Nephron progenitor cell (in vitro differentiated cells): Measurements from ENCODE around the gene CD53.
"Not testable (repeated sequence)": the region's sequence is repeated elsewhere in the genome, so short reads cannot be mapped to it uniquely, and the experiment has no call there.

Experiments used
- DNase-seq: peaks from one replicate; pipeline ENCODE4 v3.0.0; 2021
- H3K27ac Mint-ChIP-seq: 2 replicates; pipeline ENCODE4 v1.8.0; 2021; ENCODE audit warnings: mild to moderate bottlenecking, moderate library complexity, mixed read lengths
- H3K27me3 Mint-ChIP-seq: 2 replicates; pipeline ENCODE4 v1.8.0; 2021; ENCODE audit warnings: mild to moderate bottlenecking, low read depth, mixed read lengths; ENCODE audit not compliant: poor library complexity
- H3K36me3 Mint-ChIP-seq: 2 replicates; pipeline ENCODE4 v1.8.0; 2021; ENCODE audit warnings: low read depth, mixed read lengths
- H3K4me1 Mint-ChIP-seq: 2 replicates; pipeline ENCODE4 v1.8.0; 2021; ENCODE audit warnings: mixed read lengths
- H3K4me3 Mint-ChIP-seq: 2 replicates; pipeline ENCODE4 v1.8.0; 2021; ENCODE audit warnings: mild to moderate bottlenecking, moderate library complexity, mixed read lengths
- H3K9me3 Mint-ChIP-seq: 2 replicates; pipeline ENCODE4 v1.8.0; 2021; ENCODE audit warnings: mild to moderate bottlenecking, moderate library complexity, mixed read lengths
- TF ChIP-seq, protein P1 (sequence below): fragments of 200-600 bp; sonication (generic); IDR thresholded peaks from 2 replicates; pipeline ENCODE4 v1.5.0; 2021; ENCODE audit warnings: antibody characterized with exemption

The CD53 gene, protein sequence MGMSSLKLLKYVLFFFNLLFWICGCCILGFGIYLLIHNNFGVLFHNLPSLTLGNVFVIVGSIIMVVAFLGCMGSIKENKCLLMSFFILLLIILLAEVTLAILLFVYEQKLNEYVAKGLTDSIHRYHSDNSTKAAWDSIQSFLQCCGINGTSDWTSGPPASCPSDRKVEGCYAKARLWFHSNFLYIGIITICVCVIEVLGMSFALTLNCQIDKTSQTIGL

DNA sequence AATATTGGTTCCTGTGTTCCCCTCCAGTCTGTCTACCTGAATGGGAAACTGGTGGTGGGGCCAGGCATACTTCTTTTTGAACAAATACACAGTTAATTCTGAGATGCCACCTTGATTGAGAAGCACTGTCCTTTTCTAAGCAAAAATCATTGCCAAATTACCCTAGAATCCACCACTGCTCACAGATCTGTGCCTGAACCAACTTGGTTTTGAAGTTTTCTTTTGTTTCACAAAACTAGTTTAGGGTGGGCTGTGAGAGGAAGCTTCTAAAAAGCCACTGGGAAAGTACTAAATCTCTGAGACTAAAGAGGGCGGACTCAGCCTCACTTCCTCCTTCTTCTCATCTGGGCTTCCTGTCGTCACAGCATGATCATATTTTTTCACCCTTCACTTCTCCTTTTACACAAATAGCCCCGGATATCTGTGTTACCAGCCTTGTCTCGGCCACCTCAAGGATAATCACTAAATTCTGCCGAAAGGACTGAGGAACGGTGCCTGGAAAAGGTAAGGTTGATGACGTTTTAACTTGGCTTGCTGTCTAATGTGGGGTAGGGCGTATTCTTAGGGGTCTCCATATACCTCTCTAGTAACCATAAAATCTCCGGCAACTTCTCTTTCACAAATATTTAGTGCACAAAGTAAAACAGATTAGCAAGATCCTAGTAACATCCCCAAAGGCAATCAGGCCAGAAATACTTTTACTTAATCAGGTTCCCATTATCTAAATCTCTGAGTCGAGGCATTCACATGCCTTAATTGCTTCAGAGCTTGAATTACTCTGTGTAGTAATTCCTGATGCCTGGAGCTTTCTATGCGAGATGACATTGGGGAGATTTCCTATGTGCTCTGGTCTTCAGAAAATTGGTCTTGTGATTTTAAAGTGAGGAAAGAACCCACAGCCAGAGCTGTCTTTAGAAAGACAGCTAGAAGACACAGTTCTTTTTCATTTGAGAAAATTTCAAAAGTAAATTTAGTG lies at the start of gene CD53:
TSS of gene CD53 (plus strand) at position 404 of the 976 bp plus-strand sequence. CDS start 18,261 bp downstream, outside the sequence.
- no peaks in the 10 kb centered on the region for H3K27me3 Mint-ChIP-seq
- peaks cover 4% of the 10 kb centered on the region for H3K4me1 Mint-ChIP-seq
- DNase-seq = no peak
- H3K36me3 Mint-ChIP-seq = no peaks in the 10 kb centered on the region
- H3K9me3 Mint-ChIP-seq = peaks cover 4% of the 10 kb centered on the region
- TF ChIP-seq, protein P1, sequence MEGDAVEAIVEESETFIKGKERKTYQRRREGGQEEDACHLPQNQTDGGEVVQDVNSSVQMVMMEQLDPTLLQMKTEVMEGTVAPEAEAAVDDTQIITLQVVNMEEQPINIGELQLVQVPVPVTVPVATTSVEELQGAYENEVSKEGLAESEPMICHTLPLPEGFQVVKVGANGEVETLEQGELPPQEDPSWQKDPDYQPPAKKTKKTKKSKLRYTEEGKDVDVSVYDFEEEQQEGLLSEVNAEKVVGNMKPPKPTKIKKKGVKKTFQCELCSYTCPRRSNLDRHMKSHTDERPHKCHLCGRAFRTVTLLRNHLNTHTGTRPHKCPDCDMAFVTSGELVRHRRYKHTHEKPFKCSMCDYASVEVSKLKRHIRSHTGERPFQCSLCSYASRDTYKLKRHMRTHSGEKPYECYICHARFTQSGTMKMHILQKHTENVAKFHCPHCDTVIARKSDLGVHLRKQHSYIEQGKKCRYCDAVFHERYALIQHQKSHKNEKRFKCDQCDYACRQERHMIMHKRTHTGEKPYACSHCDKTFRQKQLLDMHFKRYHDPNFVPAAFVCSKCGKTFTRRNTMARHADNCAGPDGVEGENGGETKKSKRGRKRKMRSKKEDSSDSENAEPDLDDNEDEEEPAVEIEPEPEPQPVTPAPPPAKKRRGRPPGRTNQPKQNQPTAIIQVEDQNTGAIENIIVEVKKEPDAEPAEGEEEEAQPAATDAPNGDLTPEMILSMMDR = no peak
- no peak within 1 kb of the TSS for H3K27ac Mint-ChIP-seq
- no peak within 1 kb of the TSS for H3K4me3 Mint-ChIP-seq

DNA sequence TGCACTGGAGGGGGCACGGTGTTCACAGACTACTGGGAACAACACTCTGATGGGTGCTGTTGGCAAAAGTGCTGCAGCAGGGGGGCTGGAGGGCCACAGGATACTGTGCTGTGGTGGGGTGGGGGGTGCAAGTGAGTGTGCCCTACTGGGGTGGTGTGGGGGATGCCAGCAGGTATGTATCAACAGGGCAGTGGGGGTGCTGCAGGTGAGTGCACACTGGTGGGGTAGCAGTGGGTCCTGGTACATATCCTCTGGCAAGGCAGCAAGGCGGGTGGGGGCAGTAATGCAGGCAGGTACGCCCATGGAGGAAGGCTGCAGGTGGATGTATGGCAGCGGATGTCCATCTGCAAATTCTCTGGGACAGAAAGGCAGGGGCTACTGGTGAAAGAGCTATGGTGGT lies 48.8 kb upstream of the CD53 start:
- H3K4me3 Mint-ChIP-seq = no peak overlapping the region
- no peak overlapping the region for H3K27ac Mint-ChIP-seq
- TF ChIP-seq, protein P1 = no peak
- H3K9me3 Mint-ChIP-seq = peaks cover 14% of the 10 kb centered on the region
- DNase-seq = no peak
- no peaks in the 10 kb centered on the region for H3K36me3 Mint-ChIP-seq
- H3K27me3 Mint-ChIP-seq = peaks cover 13% of the 10 kb centered on the region
- no peaks in the 10 kb centered on the region for H3K4me1 Mint-ChIP-seq

DNA sequence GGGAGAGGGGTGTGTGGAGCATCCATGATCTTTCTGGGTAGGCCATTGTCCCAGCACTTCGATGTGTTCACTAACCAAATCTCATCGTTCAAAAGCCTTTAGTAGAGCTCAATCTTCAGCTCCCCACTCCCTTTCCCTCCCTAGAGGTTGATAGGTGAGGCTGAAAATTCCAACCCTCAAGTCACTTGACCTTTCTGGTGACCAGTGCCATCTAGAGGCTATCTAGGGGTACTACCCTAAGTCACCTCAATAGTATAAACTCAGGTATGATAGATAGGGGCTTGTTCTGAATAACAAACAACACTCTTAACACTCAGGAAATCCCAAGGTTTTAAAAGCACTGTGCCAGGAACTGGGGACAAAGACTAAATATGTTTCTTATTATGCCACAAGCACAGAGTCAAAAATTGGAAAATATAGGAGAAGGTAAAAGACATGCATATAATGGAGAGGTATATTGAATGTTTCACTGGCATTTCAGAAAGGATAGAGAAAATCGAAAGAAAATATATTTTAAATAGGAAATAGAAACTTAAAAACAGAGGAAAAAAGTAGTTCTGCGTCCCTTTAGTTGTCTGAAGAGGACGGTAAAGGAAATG lies 42.9 kb upstream of the CD53 start:
- Mint-ChIP-seq H3K9me3 (peaks cover 4% of the 10 kb centered on the region), H3K4me3 (no peak overlapping the region), H3K27ac (no peak overlapping the region), H3K36me3 (no peaks in the 10 kb centered on the region), H3K4me1 (no peaks in the 10 kb centered on the region), H3K27me3 (peaks cover 16% of the 10 kb centered on the region)
- peak; percentile 10 for DNase-seq
- TF ChIP-seq, protein P1 = peak; percentile 69

DNA sequence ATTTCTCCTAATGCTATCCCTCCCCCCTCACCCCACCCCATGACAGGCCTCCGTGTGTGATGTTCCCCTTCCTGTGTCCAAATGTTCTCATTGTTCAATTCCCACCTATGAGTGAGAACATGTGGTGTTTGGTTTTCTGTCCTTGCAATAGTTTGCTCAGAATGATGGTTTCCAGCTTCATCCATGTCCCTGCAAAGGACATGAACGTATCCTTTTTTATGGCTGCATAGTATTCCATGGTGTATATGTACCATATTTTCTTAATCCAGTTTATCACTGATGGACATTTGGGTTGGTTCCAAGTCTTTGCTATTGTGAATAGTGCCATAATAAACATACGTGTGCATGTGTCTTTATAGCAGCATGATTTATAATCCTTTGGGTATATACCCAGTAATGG lies 39.2 kb upstream of the CD53 start:
- H3K9me3 Mint-ChIP-seq, H3K4me3 Mint-ChIP-seq, H3K4me1 Mint-ChIP-seq, DNase-seq, H3K36me3 Mint-ChIP-seq, H3K27ac Mint-ChIP-seq: not testable (repeated sequence)
- peaks cover 12% of the 10 kb centered on the region for H3K27me3 Mint-ChIP-seq

DNA sequence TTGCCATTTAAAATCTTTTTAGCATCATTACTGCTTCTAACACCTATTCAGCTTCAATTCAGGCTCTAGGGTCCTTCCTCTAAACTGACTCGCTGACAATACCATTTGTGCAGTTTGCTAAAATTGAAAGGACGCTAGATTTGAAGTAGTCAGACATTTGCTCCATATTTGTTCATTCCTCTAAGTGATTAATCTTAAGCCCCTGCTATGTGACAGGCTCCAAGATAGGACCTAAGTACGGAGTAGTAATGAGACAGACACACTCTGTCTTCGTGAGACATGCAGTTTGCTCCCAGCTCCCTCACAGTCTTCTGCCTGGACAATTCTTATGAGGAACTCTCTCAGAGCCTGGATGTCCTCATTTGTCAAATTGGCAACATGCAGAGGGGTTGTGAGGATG lies 26.1 kb upstream of the CD53 start:
- no peaks in the 10 kb centered on the region for H3K4me1 Mint-ChIP-seq
- H3K4me3 Mint-ChIP-seq = no peak overlapping the region
- DNase-seq = no peak
- H3K27ac Mint-ChIP-seq = no peak overlapping the region
- H3K9me3 Mint-ChIP-seq = peaks cover 3% of the 10 kb centered on the region
- no peaks in the 10 kb centered on the region for H3K36me3 Mint-ChIP-seq
- H3K27me3 Mint-ChIP-seq = peaks cover 10% of the 10 kb centered on the region
- TF ChIP-seq, protein P1 = no peak

DNA sequence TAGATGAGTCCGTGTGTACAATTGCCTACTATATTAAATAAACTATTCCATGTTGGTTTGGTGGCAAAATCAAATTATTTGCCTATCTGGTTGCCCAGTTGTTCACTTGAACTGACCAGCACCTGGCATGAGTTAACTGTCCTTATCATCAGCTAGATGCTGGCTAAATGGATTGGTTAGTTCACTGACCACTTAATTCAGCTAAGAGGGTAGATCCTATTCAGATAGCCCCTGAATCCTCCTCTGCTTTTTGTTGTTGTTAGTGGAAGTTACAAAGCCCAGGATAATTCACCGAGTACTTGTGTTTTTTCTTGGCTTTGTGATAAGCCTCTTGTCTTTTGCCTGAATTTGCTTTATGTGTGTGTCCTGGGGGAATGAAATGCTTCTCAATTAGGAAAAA lies 22.8 kb upstream of the CD53 start:
- no peaks in the 10 kb centered on the region for H3K36me3 Mint-ChIP-seq
- H3K27me3 Mint-ChIP-seq = peaks cover 11% of the 10 kb centered on the region
- no peak overlapping the region for H3K4me3 Mint-ChIP-seq
- TF ChIP-seq, protein P1 = no peak
- H3K4me1 Mint-ChIP-seq = no peaks in the 10 kb centered on the region
- peaks cover 3% of the 10 kb centered on the region for H3K9me3 Mint-ChIP-seq
- H3K27ac Mint-ChIP-seq = no peak overlapping the region
- DNase-seq = no peak
